Measurements from ENCODE around the gene UBA1. TPM values are rescaled to one million over a fixed set of nuclear protein-coding genes. Genes with fewer than 3 reads are reported as not detected.

Gene UBA1
- total RNA-seq, 1 experiment from 2014 or later = 275 TPM

DNA sequence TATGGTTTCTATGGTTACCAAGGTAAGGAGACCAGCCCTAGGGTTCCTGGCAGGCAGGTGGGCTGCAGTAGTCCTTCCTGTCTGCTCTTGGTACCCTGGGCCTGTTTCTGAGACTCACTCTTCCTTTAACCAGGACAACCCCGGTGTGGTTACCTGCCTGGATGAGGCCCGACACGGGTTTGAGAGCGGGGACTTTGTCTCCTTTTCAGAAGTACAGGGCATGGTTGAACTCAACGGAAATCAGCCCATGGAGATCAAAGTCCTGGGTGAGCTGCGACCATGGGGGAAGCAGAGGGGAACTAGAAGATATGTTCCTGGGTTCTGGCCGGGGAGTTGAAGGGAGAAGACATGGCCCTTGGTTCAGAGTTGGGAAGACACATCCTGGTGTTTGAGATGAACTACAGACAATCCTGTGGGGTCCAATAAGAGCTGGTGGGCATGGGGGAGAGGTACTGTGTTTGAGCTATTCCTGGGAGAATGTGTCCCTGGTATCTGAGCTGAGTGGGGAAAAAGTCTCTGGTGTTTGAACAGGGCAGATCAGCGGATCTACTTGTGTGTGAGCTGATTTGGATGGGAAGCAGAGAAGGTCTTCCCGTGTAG lies 7.8 kb downstream of the UBA1 start:
- POLR2A ChIA-PET = no interaction called here
- Histone ChIP-seq H4K20me1 (ENCODE audit: insufficient read depth) (no peaks in the 10 kb centered on the region), H3K4me1 (ENCODE audit: control insufficient read depth in 1 of 2, insufficient read depth in 2 of 2, low read length in 2 of 2) (no peaks in the 10 kb centered on the region), H3K27ac (ENCODE audit: low read depth, low read length) (no peak overlapping the region), H3K79me2 (ENCODE audit: insufficient read depth, low read length) (peaks cover 46% of the 10 kb centered on the region), H3K9ac (ENCODE audit: low read length) (no peak overlapping the region), H3K9me3 (ENCODE audit: control insufficient read depth in 1 of 2, insufficient read depth in 1 of 2, low read depth in 1 of 2, low read length in 2 of 2) (no peaks in the 10 kb centered on the region), H3K36me3 (ENCODE audit: control insufficient read depth in 1 of 2, insufficient read depth in 2 of 2, low read length in 2 of 2) (peaks cover 25 to 55% of the 10 kb centered on the region in 2 experiments; a peak in 3 of 4 replicates), H3K4me3 (replicated peaks in 1 of 2; ENCODE audit: low read depth in 1 of 2, low read length in 2 of 2) (no peak overlapping the region), H2AFZ (ENCODE audit: low read depth, low read length, poor library complexity, severe bottlenecking) (no peak overlapping the region), H3K4me2 (ENCODE audit: low read length) (no peak overlapping the region), H3K27me3 (ENCODE audit: insufficient read depth, low read length) (no peaks in the 10 kb centered on the region), H3K9me2 (ENCODE audit: insufficient read depth) (no peaks in the 10 kb centered on the region)
- no TSS peak for BruUV-seq (replicated peaks)
- TF ChIP-seq TCF7L2 (IDR thresholded peaks at IDR 0.05; ENCODE audit: borderline replicate concordance, extremely low read depth, insufficient read depth, insufficient read length) = no peak
- TF ChIP-seq POLR2A (IDR thresholded peaks at IDR 0.05; ENCODE audit: borderline replicate concordance, extremely low read depth, insufficient read depth, insufficient read length) = no peak
- TF ChIP-seq, protein P1, sequence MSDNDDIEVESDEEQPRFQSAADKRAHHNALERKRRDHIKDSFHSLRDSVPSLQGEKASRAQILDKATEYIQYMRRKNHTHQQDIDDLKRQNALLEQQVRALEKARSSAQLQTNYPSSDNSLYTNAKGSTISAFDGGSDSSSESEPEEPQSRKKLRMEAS (IDR thresholded peaks at IDR 0.05) = no peak
- no peak for TF ChIP-seq FOSL1 (IDR thresholded peaks at IDR 0.05; ENCODE audit: low read depth)
- no peak for TF ChIP-seq SRF (IDR thresholded peaks at IDR 0.05; ENCODE audit: low read depth)
- TF ChIP-seq, protein P2, sequence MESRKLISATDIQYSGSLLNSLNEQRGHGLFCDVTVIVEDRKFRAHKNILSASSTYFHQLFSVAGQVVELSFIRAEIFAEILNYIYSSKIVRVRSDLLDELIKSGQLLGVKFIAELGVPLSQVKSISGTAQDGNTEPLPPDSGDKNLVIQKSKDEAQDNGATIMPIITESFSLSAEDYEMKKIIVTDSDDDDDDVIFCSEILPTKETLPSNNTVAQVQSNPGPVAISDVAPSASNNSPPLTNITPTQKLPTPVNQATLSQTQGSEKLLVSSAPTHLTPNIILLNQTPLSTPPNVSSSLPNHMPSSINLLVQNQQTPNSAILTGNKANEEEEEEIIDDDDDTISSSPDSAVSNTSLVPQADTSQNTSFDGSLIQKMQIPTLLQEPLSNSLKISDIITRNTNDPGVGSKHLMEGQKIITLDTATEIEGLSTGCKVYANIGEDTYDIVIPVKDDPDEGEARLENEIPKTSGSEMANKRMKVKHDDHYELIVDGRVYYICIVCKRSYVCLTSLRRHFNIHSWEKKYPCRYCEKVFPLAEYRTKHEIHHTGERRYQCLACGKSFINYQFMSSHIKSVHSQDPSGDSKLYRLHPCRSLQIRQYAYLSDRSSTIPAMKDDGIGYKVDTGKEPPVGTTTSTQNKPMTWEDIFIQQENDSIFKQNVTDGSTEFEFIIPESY (IDR thresholded peaks at IDR 0.05; ENCODE audit: extremely low read depth, insufficient replicate concordance, low read length) = no peak
- TF ChIP-seq ZFX (IDR thresholded peaks at IDR 0.05) = no peak
- TF ChIP-seq, protein P3, sequence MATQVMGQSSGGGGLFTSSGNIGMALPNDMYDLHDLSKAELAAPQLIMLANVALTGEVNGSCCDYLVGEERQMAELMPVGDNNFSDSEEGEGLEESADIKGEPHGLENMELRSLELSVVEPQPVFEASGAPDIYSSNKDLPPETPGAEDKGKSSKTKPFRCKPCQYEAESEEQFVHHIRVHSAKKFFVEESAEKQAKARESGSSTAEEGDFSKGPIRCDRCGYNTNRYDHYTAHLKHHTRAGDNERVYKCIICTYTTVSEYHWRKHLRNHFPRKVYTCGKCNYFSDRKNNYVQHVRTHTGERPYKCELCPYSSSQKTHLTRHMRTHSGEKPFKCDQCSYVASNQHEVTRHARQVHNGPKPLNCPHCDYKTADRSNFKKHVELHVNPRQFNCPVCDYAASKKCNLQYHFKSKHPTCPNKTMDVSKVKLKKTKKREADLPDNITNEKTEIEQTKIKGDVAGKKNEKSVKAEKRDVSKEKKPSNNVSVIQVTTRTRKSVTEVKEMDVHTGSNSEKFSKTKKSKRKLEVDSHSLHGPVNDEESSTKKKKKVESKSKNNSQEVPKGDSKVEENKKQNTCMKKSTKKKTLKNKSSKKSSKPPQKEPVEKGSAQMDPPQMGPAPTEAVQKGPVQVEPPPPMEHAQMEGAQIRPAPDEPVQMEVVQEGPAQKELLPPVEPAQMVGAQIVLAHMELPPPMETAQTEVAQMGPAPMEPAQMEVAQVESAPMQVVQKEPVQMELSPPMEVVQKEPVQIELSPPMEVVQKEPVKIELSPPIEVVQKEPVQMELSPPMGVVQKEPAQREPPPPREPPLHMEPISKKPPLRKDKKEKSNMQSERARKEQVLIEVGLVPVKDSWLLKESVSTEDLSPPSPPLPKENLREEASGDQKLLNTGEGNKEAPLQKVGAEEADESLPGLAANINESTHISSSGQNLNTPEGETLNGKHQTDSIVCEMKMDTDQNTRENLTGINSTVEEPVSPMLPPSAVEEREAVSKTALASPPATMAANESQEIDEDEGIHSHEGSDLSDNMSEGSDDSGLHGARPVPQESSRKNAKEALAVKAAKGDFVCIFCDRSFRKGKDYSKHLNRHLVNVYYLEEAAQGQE (IDR thresholded peaks at IDR 0.05; ENCODE audit: low read depth) = no peak
- TF ChIP-seq ELF1 (IDR thresholded peaks at IDR 0.05; ENCODE audit: borderline replicate concordance, low read depth) = no peak
- ATAC-seq (no peak), DNase-seq (ENCODE audit: low read depth, low spot score) (no peak)
- RAD21 ChIA-PET (ENCODE audit: low non-redundant PET in 1 of 2, low total read pairs in 2 of 2, uncharacterized antibody in 2 of 2, unreplicated experiment in 2 of 2) = no interaction called here
- CTCF ChIA-PET = no interaction called here
- intact Hi-C loops (cut with micrococcal nuclease) = no loop called here
